Liver (tissue), 9 donors: ENCODE results near the gene LHX8. TPM values are rescaled to one million over a fixed set of nuclear protein-coding genes. Genes with fewer than 3 reads are reported as not detected.

ENCODE experiments used
- DNase-seq: peaks from one replicate; pipeline ENCODE4 v3.0.0-alpha.2; 2017; ENCODE audit warnings: low spot score
- H3K27ac ChIP-seq, 2 donors: one replicate each; pipeline ENCODE4 v1.7.0; 2013; ENCODE audit warnings: inconsistent platforms in 2 of 2, low read length in 2 of 2, control low read depth in 1 of 2, low read depth in 1 of 2, mild to moderate bottlenecking in 1 of 2
- H3K27me3 ChIP-seq, 4 donors: one replicate each; pipeline versions ENCODE4 v1.6.1 to v1.7.0; 2013; ENCODE audit warnings: low read length in 3 of 4, inconsistent platforms in 1 of 4, mild to moderate bottlenecking in 1 of 4, moderate library complexity in 1 of 4; ENCODE audit not compliant: control insufficient read depth in 4 of 4, insufficient read depth in 4 of 4
- H3K36me3 ChIP-seq, 4 donors: one replicate each; pipeline versions ENCODE4 v1.6.1 to v1.7.0; 2013; ENCODE audit warnings: low read length in 3 of 4, mild to moderate bottlenecking in 3 of 4, low read depth in 1 of 4, moderate library complexity in 1 of 4; ENCODE audit not compliant: control insufficient read depth in 4 of 4, insufficient read depth in 3 of 4
- H3K4me1 ChIP-seq, 4 donors: one replicate each; pipeline versions ENCODE4 v1.6.1 to v1.7.0; 2013; ENCODE audit warnings: low read length in 3 of 4, mild to moderate bottlenecking in 3 of 4, moderate library complexity in 1 of 4; ENCODE audit not compliant: control insufficient read depth in 4 of 4, insufficient read depth in 4 of 4
- H3K4me3 ChIP-seq, 3 donors: one replicate each; pipeline versions ENCODE4 v1.6.1 to v1.7.0; 2013; ENCODE audit warnings: low read length in 3 of 3, control low read depth in 1 of 3, low read depth in 1 of 3, mild to moderate bottlenecking in 1 of 3
- H3K9ac ChIP-seq, 2 donors: one replicate each; pipeline ENCODE4 v1.7.0; 2013; ENCODE audit warnings: low read length in 2 of 2, mild to moderate bottlenecking in 2 of 2, moderate library complexity in 2 of 2, control low read depth in 1 of 2, low read depth in 1 of 2
- H3K9me3 ChIP-seq, 4 donors: one replicate each; pipeline versions ENCODE4 v1.6.1 to v1.7.0; 2013; ENCODE audit warnings: low read length in 3 of 4; ENCODE audit not compliant: control insufficient read depth in 4 of 4
- CTCF ChIP-seq: fragments of 150-350 bp; IDR thresholded peaks from 2 replicates; pipeline ENCODE4 v1.5.1; 2017; ENCODE audit warnings: improper control_type of control experiment, low read depth, low read length; ENCODE audit not compliant: missing input control
- EGR1 ChIP-seq, 2 donors: IDR thresholded peaks; 2 replicates each; pipeline ENCODE4 v1.6.1; 2016 to 2018; ENCODE audit warnings: antibody characterized with exemption in 2 of 2, low read depth in 2 of 2
- FOXA2 ChIP-seq: IDR thresholded peaks from 2 replicates; pipeline ENCODE4 v1.6.1; 2016; ENCODE audit warnings: antibody characterized with exemption
- GABPA ChIP-seq, 2 donors: IDR thresholded peaks in 1 of 2; conservative IDR thresholded peaks in 1 of 2; 2 replicates each; pipeline ENCODE4 v1.6.1; 2016; ENCODE audit warnings: antibody characterized with exemption in 2 of 2, mild to moderate bottlenecking in 1 of 2, moderate library complexity in 1 of 2
- HNF4A ChIP-seq, 2 donors: conservative IDR thresholded peaks; 2 replicates each; pipeline ENCODE4 v1.6.1; 2016; ENCODE audit warnings: antibody characterized with exemption in 2 of 2, mild to moderate bottlenecking in 2 of 2
- HNF4G ChIP-seq: IDR thresholded peaks from 2 replicates; pipeline ENCODE4 v1.6.1; 2016; ENCODE audit warnings: antibody characterized with exemption
- NR2F2 ChIP-seq: IDR thresholded peaks from 2 replicates; pipeline ENCODE4 v1.6.1; 2016; ENCODE audit warnings: antibody characterized with exemption
- REST ChIP-seq: IDR thresholded peaks from 2 replicates; pipeline ENCODE4 v1.6.1; 2016; ENCODE audit warnings: antibody characterized with exemption, mild to moderate bottlenecking
- RXRA ChIP-seq, 2 donors: IDR thresholded peaks; 2 replicates each; pipeline ENCODE4 v1.6.1; 2017 to 2018; ENCODE audit warnings: antibody characterized with exemption in 2 of 2, mild to moderate bottlenecking in 1 of 2
- SP1 ChIP-seq: IDR thresholded peaks from 2 replicates; pipeline ENCODE4 v1.6.1; 2018; ENCODE audit warnings: antibody characterized with exemption, mild to moderate bottlenecking
- TAF1 ChIP-seq: conservative IDR thresholded peaks from 2 replicates; pipeline ENCODE4 v1.6.1; 2016; ENCODE audit warnings: antibody characterized with exemption, mild to moderate bottlenecking
- YY1 ChIP-seq: IDR thresholded peaks from 2 replicates; pipeline ENCODE4 v1.6.1; 2016; ENCODE audit warnings: antibody characterized with exemption, mild to moderate bottlenecking
- ZBTB33 ChIP-seq: IDR thresholded peaks from 2 replicates; pipeline ENCODE4 v1.6.1; 2016; ENCODE audit warnings: antibody characterized with exemption
- WGBS: extraction: QIAGEN DNeasy Blood & Tissue Kit; methylation state at CpG from one replicate; pipeline ENCODE4 v1.1.7; 2013; 5-methylcytosine and 5-hydroxymethylcytosine counted together
- polyA plus RNA-seq, 2 donors: library from polyadenylated mRNA; stranded (reverse) in 1 of 2; unstranded in 1 of 2; fragments of 200-250 nt in 1 of 2; fragments of >200 nt in 1 of 2; fragmentation: Nextera tagmentation in 1 of 2; extraction: Ambion mirVana in 1 of 2; gene quantifications; one replicate each; pipeline versions ENCODE4 v1.2.1 to v1.2.3, GENCODE V29; 2013 to 2015
- total RNA-seq, 2 donors: library from RNA; depleted of rRNA; stranded (reverse); fragments of >200 nt; gene quantifications; one replicate each; pipeline ENCODE4 v1.2.3, GENCODE V29; 2014
- TF ChIP-seq, protein P1 (sequence below): IDR thresholded peaks from 2 replicates; pipeline ENCODE4 v1.6.1; 2016; ENCODE audit warnings: antibody characterized with exemption
- TF ChIP-seq, protein P2 (sequence below): IDR thresholded peaks from 2 replicates; pipeline ENCODE4 v1.6.1; 2016; ENCODE audit warnings: antibody characterized with exemption
- donor health status: healthy.
- donor health status: healthy.
- donor health status: healthy.
- donor health status: healthy.
- donor health status: healthy.

The LHX8 gene
- total and polyA plus RNA-seq, 4 donors, result not detected

DNA sequence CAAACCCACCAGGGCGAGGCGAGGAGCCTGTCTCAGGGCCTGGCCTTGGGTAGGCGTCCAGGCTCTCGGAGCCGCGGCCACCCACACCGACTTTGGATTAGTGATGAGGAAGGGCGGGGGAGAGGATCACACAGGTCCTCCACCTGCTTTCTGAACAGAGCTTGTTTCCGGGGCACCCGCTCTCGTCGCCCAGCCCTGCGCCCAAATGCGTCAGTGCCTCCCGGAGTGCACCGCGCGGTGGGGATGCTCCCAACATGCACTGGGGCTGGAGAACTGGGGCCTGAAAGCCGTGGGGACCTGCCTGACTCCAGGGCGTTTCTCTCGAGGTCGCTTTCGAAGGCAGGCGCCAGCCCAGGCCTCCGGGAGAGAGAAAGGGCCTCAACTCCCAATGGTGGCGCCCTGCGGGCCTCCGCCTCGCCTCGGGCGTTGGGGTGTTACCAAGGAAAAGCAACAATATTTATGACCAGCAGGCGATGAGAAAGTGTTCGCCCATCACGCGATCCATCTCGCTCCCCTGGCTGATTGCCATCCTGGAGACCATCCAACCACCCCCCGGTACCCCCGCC, 8.9 kb upstream of the LHX8 start:
- WGBS, result 19% methylated on average over 38 of the region's 38 CpGs
- H3K27ac ChIP-seq, result no peak overlapping the region
- TF ChIP-seq SP1, result no peak
- no peak for TF ChIP-seq REST
- no peak for TF ChIP-seq YY1
- no peak for TF ChIP-seq HNF4G
- no peak for TF ChIP-seq NR2F2
- no peak for TF ChIP-seq TAF1
- TF ChIP-seq EGR1 (IDR thresholded peaks at IDR 0.05; ENCODE audit: low read depth in 2 of 2), result no peak
- peaks cover 7 to 24% (median 8%) of the 10 kb centered on the region in 4 donors for H3K27me3 ChIP-seq
- no peak overlapping the region for H3K4me3 ChIP-seq
- peaks cover 0 to 4% (median 3%) of the 10 kb centered on the region in 4 donors for H3K9me3 ChIP-seq
- H3K4me1 ChIP-seq, result peaks cover 0 to 3% (median 0%) of the 10 kb centered on the region in 4 donors
- no peak overlapping the region for H3K9ac ChIP-seq
- no peak for DNase-seq
- no peaks in the 10 kb centered on the region for H3K36me3 ChIP-seq

DNA sequence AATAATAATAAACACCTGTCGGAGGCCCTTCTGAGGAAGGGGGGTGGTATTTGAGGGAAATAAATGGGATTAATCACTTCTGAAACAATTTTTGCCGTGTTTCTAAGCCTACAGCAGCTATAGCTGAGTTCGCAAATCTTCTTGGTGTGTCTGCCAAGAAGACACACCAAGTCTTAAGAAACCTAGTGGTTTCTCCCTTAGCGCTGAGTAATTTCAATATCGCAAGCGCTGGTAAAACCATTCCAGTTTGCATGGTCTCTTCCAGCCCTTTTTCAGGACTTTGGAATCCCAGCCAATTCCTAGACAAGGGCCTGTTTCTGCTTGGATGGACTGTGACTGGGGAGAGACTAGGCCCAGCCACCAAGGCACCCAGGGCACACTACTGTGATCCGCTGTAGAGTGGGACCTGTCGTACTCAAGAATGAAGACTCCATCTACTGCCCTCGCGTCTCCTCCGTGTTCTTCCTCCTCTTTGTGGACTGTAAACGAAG, 7.5 kb upstream of the LHX8 start:
- Histone ChIP-seq H3K4me1 (peaks cover 0 to 3% (median 0%) of the 10 kb centered on the region in 4 donors), H3K36me3 (no peaks in the 10 kb centered on the region), H3K27me3 (peaks cover 8 to 32% (median 12%) of the 10 kb centered on the region in 4 donors), H3K9me3 (peaks cover 0 to 4% (median 3%) of the 10 kb centered on the region in 4 donors), H3K4me3 (no peak overlapping the region), H3K9ac (no peak overlapping the region), H3K27ac (no peak overlapping the region)
- WGBS, result 15% methylated on average over 12 of the region's 12 CpGs
- DNase-seq, result no peak
- TF ChIP-seq, protein P1, sequence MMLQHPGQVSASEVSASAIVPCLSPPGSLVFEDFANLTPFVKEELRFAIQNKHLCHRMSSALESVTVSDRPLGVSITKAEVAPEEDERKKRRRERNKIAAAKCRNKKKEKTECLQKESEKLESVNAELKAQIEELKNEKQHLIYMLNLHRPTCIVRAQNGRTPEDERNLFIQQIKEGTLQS, result no peak
- TF ChIP-seq HNF4A (conservative IDR thresholded peaks at IDR 0.05) (no peak), REST (no peak), HNF4G (no peak), GABPA (IDR thresholded peaks at IDR 0.05 in 1 of 2, conservative IDR thresholded peaks at IDR 0.05 in 1 of 2) (no peak), RXRA (IDR thresholded peaks at IDR 0.05) (no peak), YY1 (no peak), ZBTB33 (no peak), CTCF (no peak), SP1 (no peak), EGR1 (IDR thresholded peaks at IDR 0.05; ENCODE audit: low read depth in 2 of 2) (no peak), FOXA2 (no peak)
- TF ChIP-seq, protein P2, sequence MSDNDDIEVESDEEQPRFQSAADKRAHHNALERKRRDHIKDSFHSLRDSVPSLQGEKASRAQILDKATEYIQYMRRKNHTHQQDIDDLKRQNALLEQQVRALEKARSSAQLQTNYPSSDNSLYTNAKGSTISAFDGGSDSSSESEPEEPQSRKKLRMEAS, result no peak
